BJ (cell line): Measurements from ENCODE around the gene SSBP2. TPM values are rescaled to one million over a fixed set of nuclear protein-coding genes. Genes with fewer than 3 reads are reported as not detected.
"Not testable (repeated sequence)": the region's sequence is repeated elsewhere in the genome, so short reads cannot be mapped to it uniquely, and the experiment has no call there.

ENCODE experiments used
- CTCF ChIA-PET: fragments of 350-600 bp; formaldehyde crosslinking; extraction: SDS; loops from one replicate; lab custom pipeline; 2021; ENCODE audit warnings: antibody characterized with exemption, inconsistent platforms; lab: Yijun Ruan, JAX
- POLR2A ChIA-PET: fragments of 300-600 bp; sonication (Branson Sonifier 250); formaldehyde crosslinking; extraction: SDS; loops from one replicate; lab custom pipeline; 2021; ENCODE audit warnings: antibody characterized with exemption; lab: Charles Lee
- DNase-seq: peaks from one replicate; pipeline ENCODE4 v3.0.0-alpha.2; 2011; ENCODE audit warnings: low read depth
- H3K27me3 ChIP-seq: 2 replicates; pipeline ENCODE4 v1.6.0; 2011; ENCODE audit warnings: low read length; ENCODE audit not compliant: control insufficient read depth, insufficient read depth
- H3K36me3 ChIP-seq: 2 replicates; pipeline ENCODE4 v1.5.1; 2011; ENCODE audit warnings: low read length; ENCODE audit not compliant: control insufficient read depth, insufficient read depth
- H3K4me3 ChIP-seq: 2 replicates; pipeline ENCODE4 v1.5.1; 2011; ENCODE audit warnings: low read depth, mild to moderate bottlenecking, control low read depth, low read length
- polyA plus RNA-seq: library from polyadenylated mRNA; depleted of rRNA; stranded (reverse); fragments of >200 nt; gene quantifications from 2 replicates; pipeline ENCODE4 v1.2.3, GENCODE V29; 2011
- TF ChIP-seq, protein P1 (sequence below): IDR thresholded peaks from 2 replicates; pipeline ENCODE4 v1.5.1; 2011; ENCODE audit warnings: low read depth, mild to moderate bottlenecking, control low read depth, inconsistent platforms, low read length, moderate library complexity; ENCODE audit not compliant: insufficient read depth

Gene SSBP2
- polyA plus RNA-seq, 1 experiment: 68.8 TPM

- no peak overlapping the region for H3K4me3 ChIP-seq
- TF ChIP-seq, protein P1, sequence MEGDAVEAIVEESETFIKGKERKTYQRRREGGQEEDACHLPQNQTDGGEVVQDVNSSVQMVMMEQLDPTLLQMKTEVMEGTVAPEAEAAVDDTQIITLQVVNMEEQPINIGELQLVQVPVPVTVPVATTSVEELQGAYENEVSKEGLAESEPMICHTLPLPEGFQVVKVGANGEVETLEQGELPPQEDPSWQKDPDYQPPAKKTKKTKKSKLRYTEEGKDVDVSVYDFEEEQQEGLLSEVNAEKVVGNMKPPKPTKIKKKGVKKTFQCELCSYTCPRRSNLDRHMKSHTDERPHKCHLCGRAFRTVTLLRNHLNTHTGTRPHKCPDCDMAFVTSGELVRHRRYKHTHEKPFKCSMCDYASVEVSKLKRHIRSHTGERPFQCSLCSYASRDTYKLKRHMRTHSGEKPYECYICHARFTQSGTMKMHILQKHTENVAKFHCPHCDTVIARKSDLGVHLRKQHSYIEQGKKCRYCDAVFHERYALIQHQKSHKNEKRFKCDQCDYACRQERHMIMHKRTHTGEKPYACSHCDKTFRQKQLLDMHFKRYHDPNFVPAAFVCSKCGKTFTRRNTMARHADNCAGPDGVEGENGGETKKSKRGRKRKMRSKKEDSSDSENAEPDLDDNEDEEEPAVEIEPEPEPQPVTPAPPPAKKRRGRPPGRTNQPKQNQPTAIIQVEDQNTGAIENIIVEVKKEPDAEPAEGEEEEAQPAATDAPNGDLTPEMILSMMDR: no peak
- H3K27me3 ChIP-seq: no peaks in the 10 kb centered on the region
- ChIA-PET CTCF (interaction anchor here (0.6 to 1.6 kb wide), 7 partner anchors 275 to 720 kb away, joined by 3 to 8 read pairs (median 5); no protein-coding TSS in a partner anchor), POLR2A (no interaction called here)
- DNase-seq: no peak
- no peaks in the 10 kb centered on the region for H3K36me3 ChIP-seq
Observed at GRCh38 chr5:81506378-81506777, 244.5 kb downstream of the SSBP2 start.

DNA sequence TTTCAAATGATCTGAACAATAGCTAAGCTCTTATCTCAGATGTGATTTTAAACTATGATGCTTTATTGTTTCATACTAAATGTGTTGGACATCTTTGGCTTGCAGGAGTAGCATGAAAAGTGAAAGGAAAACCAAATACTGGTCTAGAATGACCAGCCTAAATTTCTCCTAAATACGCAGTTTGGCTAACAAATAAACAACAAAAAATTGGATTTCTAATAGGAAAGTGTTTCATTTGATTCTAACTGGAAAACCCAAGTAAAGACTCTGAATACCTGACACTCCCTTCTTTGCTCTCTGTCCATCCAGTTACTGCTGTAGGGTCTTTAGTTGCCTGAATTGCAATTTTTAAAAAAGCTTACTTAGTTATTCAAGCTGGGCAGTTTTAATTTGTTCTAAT, 245.2 kb downstream of the SSBP2 start:
- TF ChIP-seq, protein P1: no peak
- H3K4me3 ChIP-seq: no peak overlapping the region
- no peaks in the 10 kb centered on the region for H3K27me3 ChIP-seq
- ChIA-PET CTCF (interaction anchor here (0.6 to 1.8 kb wide), 2 partner anchors 333 to 636 kb away, joined by 4 to 6 read pairs; no protein-coding TSS in a partner anchor), POLR2A (no interaction called here)
- no peaks in the 10 kb centered on the region for H3K36me3 ChIP-seq
- no peak for DNase-seq

DNA sequence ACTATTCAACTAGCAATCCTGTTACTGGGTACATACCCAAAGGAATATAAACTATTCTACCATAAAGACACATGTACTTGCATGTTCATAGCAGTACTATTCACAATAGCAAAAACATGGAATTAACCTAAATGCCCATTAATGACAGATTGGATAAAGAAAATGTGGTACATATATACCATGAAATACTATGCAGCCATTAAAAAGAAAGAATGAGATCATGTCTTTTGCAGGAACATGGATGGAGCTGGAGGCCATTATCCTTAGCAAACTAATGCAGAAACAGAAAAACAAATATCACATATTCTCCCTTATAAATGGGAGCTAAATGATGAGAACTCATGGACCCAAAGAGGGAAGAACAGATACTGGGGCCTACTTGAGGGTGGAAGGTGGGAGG, 247.3 kb downstream of the SSBP2 start:
- CTCF ChIA-PET, POLR2A ChIA-PET: not testable (repeated sequence)

DNA sequence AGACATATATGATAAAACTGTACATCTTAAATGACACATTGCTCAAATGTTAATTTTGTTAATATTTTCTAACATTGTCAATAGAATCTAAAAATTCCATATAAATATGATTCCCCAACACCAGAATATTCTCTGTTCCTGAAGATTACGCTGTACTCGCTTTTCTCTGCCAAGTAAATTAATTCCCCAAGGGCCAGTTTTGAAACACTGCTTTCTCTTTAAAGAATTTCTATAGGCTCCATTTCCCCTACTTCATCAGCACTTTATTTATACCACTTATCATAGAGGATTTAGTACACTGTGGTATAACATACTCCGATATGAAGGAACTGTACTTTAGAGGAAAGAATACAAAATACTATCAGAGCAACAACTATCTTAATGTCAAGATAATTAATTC, 255.6 kb downstream of the SSBP2 start:
- Histone ChIP-seq H3K36me3 (no peaks in the 10 kb centered on the region), H3K27me3 (no peaks in the 10 kb centered on the region), H3K4me3 (no peak overlapping the region)
- CTCF ChIA-PET: no interaction called here
- no peak for DNase-seq
- POLR2A ChIA-PET: no interaction called here
- TF ChIP-seq, protein P1: no peak

More for the DNA sequence above, 247.3 kb downstream of the SSBP2 start:
- not testable (repeated sequence) for H3K4me3 ChIP-seq, DNase-seq, H3K36me3 ChIP-seq, H3K27me3 ChIP-seq

GRCh38 chr5:81488862-81489261, 262.0 kb downstream of the SSBP2 start:
- Histone ChIP-seq H3K36me3 (no peaks in the 10 kb centered on the region), H3K27me3 (no peaks in the 10 kb centered on the region), H3K4me3 (no peak overlapping the region)
- CTCF ChIA-PET: no interaction called here
- POLR2A ChIA-PET: no interaction called here
- DNase-seq: no peak
- TF ChIP-seq, protein P1: no peak

DNA sequence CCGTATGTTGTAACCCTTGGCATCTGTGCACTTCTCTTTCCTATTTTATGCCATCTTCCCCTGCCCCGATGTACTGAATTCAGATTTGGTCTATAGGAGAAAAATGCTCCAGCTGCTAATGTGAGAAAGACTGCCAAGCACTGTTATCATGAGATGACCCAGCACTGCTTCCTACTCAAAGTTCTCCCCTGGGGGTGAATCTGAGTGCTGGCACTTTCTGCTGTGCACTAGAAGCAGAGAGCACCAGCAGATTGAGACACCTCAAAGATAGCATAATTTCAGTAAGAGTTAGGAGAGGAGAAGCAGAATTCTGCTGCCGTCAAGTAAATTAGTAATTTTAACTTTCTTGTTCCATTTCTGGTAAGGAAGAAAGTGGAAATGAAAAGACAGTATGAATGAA, 264.2 kb downstream of the SSBP2 start:
- no peak for DNase-seq
- Histone ChIP-seq H3K4me3 (no peak overlapping the region), H3K36me3 (no peaks in the 10 kb centered on the region), H3K27me3 (no peaks in the 10 kb centered on the region)
- POLR2A ChIA-PET: no interaction called here
- TF ChIP-seq, protein P1: no peak
- CTCF ChIA-PET: no interaction called here
